GM21381 (cell line): Measurements from ENCODE around the gene ARNT2.
"Not testable (repeated sequence)": the region's sequence is repeated elsewhere in the genome, so short reads cannot be mapped to it uniquely, and the experiment has no call there.

ENCODE experiments used
- ATAC-seq: cut with Tn5 transposase; IDR thresholded peaks from one replicate; pipeline ENCODE4 v1.9.1; 2021; ENCODE audit warnings: mild to moderate bottlenecking, moderate library complexity; ENCODE audit not compliant: unreplicated experiment

The ARNT2 gene

DNA sequence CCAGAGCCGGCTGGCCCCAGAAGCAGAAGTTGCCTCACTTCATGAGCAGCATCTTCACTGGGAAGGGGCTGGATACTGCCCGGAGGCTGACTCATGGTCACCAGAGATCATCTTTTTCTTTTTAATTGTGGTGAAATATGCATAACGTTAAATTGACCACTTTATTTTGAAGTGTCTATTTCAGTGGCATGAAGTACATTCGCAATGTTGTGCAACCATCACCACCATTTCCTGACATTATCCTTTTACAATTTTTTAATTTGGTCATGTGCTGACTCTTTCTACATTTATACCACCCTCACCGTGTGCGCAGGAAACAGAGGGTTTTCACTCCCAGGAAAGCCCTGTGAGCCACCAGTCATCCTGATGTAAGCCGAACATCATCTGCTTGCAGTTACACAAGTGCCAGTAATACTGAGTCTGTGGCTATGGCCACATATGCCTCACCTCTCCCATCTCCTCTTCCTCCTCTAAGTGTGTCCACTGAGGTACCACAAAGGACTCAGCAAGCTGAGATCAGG is 239.3 kb downstream of the ARNT2 start:
- ATAC-seq = no peak

DNA sequence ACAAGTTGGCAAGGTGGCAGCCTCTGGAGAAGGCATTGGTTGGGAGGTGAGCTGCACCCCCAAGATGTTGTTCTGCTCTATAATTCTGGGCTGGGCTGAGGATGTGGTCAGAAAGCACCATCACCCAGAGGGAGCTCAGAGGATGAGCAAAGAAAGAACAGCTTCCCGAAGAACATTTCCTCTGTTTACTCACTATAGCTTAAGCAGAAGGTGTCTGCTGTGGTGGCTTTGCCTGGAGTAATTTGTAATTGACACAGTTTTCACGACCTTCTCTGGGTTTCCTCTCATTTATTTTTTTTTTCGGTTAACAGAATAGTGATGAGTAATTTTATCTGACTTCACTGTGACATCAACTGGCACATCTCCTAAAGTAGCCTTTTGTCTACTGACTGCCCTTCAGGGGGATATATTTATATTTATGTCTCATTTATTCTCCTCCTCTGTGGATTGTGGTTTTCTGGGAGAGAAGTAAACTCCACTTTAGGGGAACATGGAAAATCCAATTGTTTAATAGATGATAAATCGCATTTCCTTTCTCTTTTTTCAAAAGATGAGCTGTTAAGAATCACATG is 241.4 kb downstream of the ARNT2 start:
- ATAC-seq = no peak

DNA sequence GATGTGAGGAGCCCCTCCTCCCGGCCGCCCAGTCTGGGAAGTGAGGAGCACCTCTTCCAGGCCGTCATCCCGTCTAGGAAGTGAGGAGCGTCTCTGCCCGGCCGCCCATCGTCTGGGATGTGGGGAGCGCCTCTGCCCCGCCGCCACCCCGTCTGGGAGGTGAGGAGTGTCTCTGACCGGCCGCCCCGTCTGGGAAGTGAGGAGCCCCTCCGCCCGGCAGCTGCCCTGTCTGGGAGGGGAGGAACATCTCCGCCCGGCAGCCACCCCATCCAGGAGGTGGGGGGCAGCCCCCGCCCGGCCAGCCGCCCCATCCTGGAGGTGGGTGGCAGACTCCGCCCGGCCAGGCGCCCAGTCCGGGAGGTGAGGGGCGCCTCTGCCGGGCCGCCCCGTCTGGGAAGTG is 243.2 kb downstream of the ARNT2 start:
- not testable (repeated sequence) for ATAC-seq
